GM21576 (cell line): ENCODE measurements around the gene GOSR2.
"Not testable (repeated sequence)": the region's sequence is repeated elsewhere in the genome, so short reads cannot be mapped to it uniquely, and the experiment has no call there.

ENCODE experiments used
- ATAC-seq: cut with Tn5 transposase; IDR thresholded peaks from one replicate; pipeline ENCODE4 v1.9.1; 2021; ENCODE audit warnings: mild to moderate bottlenecking, moderate library complexity; ENCODE audit not compliant: unreplicated experiment

Gene GOSR2

GRCh38 chr17:46928467-46929261, 5.7 kb downstream of the GOSR2 start:
- ATAC-seq: no peak

DNA sequence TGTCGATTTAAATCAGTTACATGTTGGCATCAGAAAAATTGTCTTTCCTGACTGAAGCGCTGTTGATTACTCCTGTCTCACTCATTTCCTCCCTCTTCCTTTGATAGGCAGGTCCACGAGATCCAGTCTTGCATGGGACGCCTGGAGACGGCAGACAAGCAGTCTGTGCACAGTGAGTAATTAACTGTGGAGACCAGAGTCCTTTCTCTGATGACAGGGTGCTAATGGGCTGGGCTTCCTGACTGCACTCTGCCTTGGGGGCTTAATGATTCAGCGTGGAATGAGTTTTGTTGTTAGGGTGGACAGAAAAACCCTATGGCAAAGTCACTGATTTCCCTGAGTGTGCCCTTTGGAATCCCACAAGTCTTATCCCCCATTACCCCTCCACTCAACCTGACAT, 6.5 kb downstream of the GOSR2 start:
- no peak for ATAC-seq

DNA sequence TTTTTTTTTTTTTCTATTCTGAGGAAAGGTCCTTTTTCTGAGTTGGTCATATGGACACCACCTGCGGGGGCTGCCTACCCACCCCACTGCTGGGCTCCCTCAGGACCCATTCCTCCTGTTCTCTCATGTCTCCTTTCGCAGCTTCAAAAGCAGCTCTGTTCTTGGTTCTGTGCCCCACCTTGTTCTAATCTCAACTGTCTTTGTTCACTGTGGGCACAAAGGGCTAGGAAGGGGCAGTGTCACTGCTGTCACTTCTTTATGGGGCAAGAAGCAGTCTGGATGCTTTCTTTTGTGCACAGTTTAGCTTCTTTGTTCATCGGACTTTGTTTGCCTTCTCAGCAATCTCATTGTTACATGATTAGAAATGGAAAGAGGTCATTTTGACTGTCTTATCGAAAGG, 7.1 kb downstream of the GOSR2 start:
- no peak for ATAC-seq

DNA sequence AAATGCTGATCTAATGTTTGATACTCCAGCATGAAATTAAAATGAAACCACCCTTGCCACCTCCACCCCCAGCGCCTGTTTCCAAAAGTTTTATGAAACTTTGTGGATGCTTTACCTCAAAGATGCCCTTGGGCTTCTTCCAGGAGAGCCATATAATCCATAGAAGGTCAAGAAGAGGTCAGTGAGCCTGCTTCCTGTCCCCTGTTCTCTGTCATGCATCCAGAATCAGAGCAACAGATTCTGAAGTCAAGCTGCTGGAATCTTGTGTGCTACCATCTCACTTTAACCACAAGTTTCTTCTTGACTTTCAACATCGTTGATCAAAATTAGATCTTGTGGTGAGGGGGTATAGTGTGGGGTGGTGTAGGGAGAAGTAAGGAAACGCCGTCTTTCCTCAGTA, 8.6 kb downstream of the GOSR2 start:
- no peak for ATAC-seq

- ATAC-seq: no peak
These were observed 12.8 kb downstream of the GOSR2 start for GRCh38 chr17:46935658-46936266.

DNA sequence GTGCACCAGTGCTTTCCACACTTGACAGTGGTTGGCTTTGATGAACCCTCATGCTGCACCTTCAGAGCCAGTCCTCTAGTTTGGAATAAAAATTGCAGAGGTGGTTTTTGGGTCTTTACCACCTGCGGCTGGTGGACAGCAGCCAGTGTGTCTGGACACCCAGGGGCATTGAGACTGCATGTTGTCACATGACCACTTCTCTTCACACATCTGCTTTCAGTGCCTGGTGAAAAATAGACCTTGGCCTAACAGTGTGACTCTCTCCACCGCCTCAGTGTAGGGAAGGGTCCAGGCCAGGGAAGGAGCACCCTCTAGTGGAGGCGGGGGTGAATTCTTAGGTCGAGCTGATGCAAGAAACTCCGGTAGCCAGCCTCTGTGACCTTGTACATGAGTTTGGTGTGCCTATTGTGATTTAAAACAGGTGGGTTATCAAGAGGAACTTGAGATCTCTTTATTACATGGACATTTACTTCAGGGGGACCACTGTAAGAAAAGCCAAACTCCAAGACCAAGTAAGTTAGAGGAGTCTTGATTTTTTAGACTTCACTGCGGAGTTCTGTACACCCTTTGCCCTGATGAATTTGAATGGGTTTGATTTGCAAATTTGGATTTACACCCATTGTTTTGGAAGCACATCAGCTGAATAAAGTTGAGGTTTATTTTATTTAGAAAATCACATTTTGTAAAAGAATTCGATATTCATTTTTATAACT, 17.9 kb downstream of the GOSR2 start:
- peak; percentile 54 for ATAC-seq

- ATAC-seq: no peak
These were observed 19.7 kb downstream of the GOSR2 start for GRCh38 chr17:46942441-46943217.

DNA sequence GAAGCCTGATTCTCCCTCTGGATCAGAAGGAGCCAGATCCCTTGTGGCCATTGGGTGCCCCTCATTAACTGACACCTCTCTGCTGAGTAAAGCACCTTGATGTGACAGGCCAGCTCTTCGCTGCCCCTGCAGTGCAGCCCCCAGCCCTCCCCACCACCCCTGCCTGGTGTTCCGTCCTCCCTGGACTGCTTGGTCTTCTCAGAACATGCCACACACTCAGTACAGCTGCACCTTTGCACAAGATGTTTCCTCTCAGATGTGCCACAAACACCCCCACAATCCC, 20.2 kb downstream of the GOSR2 start:
- no peak for ATAC-seq

GRCh38 chr17:46943501-46944393, 20.8 kb downstream of the GOSR2 start:
- no peak for ATAC-seq

GRCh38 chr17:46944931-46945330, 22.0 kb downstream of the GOSR2 start:
- no peak for ATAC-seq

DNA sequence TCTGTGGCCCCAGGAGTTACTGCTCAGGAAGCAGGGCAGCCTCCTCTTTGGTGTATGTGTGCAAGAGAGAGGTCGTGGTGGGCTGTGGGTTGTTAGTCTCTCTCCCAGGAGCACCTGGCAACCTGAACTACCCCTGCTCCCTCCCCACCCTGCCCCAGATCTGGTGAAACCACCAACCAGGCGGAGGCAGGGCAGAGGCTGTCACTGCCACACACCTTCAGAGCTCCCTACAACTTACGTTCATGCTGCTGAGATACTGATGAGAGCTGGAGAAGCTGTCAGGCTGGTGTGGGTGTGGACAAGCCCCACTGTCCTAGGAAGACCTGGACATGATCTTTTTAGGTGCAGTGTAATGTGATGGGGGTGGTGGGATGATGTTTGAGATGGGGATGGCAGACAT, 24.3 kb downstream of the GOSR2 start:
- ATAC-seq: no peak

GRCh38 chr17:46948544-46948943, 25.6 kb downstream of the GOSR2 start:
- ATAC-seq: no peak

- no peak for ATAC-seq
These were observed 26.6 kb downstream of the GOSR2 start for GRCh38 chr17:46949291-46950174.

DNA sequence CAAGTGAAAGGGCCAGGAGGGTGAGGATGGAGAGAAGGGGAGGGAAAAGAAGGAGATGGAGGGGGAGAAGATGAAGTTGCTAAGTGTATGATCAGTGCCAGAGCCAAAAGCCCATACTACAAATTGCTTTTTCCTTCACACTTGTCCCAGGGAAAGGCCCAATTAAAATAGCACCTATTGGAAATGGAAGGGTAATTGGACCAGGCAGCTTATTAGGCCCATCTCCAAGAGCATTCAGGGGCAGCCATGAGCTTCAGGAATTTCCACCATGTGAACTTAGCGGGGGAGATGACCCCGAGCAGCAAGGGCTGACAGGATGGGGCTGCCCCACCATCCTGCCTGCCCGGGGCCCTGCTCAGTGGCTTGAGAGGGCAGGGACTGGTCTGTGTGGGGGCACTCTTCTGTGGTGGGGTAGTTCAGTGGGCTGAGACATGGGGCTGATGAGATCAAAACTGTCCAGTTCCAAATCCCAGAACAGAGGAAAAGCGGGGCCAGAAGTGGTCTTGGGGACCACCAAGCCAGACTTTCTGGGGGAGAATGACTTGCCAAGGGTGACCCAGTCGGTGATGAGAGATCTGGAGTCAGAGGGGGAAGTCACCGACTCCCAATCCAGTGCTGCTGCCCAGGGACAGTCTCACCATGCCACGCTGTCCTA, 27.5 kb downstream of the GOSR2 start:
- no peak for ATAC-seq

DNA sequence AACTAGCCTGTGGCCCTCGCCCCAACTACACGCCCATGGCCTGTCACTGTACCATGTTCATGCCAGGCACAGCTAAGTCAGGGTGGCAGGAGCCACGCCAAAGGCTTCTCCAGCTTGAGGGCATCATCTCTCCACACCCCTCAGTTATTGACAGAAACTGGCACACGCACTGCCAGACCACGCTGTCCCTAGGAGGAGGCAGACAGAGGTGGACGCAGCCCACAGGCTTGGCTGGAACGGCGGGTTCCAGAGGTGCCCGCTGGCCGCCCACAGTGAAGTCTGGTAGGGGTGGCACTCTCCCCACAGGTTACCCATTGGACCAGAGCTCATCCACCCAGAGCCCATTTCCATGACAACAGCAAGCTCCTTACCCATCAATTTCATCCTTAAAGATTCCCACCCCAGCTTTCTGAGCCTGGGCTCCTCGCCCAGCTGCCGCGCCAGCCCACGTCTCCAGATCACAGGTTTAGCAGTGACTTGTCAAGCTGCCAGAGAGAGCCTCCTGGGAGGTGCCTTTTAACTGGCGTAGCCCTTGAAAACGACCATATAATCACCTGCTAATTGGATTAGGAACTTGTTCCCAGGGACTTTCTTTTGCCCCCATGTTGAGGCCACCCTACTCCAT, 28.1 kb downstream of the GOSR2 start:
- ATAC-seq: no peak

GRCh38 chr17:46951706-46952105, 28.7 kb downstream of the GOSR2 start:
- ATAC-seq: no peak

DNA sequence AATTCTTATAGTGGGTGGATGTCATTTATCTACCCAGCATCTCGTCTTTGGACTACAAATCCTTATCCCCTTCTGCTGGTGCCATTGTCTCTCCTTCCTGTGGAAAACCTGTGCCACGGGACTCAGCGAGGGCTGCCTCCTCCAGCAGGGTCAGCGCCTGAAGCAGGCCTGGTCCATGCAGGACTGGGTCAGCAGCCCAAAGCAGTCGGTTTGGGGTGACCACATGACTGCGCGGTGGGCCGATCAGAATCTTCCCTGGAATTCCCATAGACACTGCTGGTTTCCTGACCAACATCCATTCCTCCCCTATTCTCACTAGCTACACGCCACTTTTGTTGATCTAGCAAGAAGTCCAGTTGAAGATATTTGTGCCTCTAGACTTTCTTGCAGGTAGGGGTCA, 29.2 kb downstream of the GOSR2 start:
- no peak for ATAC-seq

- ATAC-seq: not testable (repeated sequence)
These were observed 30.2 kb downstream of the GOSR2 start for GRCh38 chr17:46953191-46953590.
